Uterus (tissue), 2 donors: ENCODE measurements around the gene DDX41.

Source experiments
- CTCF ChIP-seq, 4 experiments: fragments of 200-600 bp in 2 of 4; fragments of 450-650 bp in 2 of 4; sonication (generic) in 2 of 4; IDR thresholded peaks; one replicate each; pipeline ENCODE4 v1.5.1; 2016 to 2019; ENCODE audit warnings: antibody characterized with exemption in 4 of 4, mild to moderate bottlenecking in 2 of 4, moderate library complexity in 1 of 4
- POLR2A ChIP-seq, 2 donors: fragments of 450-650 bp; IDR thresholded peaks; one replicate each; pipeline ENCODE4 v1.6.1; 2016; ENCODE audit warnings: antibody characterized with exemption in 2 of 2, mild to moderate bottlenecking in 1 of 2, moderate library complexity in 1 of 2

GRCh38 chr5:177468685-177469628 is 47.8 kb downstream of the DDX41 start:
- TF ChIP-seq CTCF (IDR thresholded peaks at IDR 0.05) (no peak), POLR2A (IDR thresholded peaks at IDR 0.05) (no peak)
